HG03439 (cell line): ENCODE results near the gene CD28.
"Not testable (repeated sequence)": the region's sequence is repeated elsewhere in the genome, so short reads cannot be mapped to it uniquely, and the experiment has no call there.

Experiments used
- ATAC-seq: cut with Tn5 transposase; IDR thresholded peaks from one replicate; pipeline ENCODE4 v1.9.1; 2021; ENCODE audit warnings: mild to moderate bottlenecking, moderate library complexity; ENCODE audit not compliant: unreplicated experiment

The CD28 gene

DNA sequence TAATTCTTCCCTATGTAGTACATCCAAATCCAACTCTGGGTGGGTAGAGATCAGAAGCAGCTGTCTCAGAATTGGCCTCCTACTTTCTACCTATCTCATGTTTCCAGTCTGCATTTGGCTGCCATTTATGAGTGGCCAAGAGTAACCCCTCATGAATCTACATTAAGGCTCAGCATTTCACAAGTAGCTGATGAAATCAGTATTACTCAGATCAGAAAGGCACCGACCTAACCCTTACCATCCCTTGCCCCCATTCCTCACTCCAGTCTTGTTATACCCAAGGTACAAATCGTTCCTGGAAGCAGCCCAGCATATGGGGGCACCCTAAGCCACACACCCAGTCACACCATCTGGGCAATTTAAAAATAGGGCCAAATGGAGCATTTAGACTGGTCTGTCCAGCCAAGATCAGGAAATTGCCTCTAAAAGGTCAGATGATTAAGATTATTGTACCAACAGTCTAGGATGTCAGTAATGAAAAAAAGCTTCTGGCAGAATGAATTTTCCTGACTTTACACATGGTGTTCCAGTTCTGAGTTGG, 37.1 kb downstream of the CD28 start:
- ATAC-seq, result no peak

DNA sequence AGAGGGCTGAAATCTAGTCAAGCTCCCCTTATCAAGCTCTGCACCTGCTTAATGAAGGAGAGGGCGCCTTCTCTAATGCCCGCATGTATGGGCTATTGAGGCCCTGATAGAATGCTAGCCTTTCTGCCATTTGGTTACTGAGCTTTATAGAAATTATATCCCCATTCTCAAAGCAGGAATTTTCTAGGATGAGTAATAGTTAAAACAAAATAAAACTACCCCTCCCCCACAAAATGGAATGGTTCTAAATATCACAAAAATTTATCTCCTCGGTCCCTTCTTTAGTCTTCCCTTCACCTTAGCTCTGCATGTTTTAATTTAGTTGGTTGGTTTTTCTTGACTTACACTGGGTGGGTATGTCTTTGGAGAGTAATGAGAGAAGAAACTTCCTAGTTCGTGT, 37.7 kb downstream of the CD28 start:
- ATAC-seq, result no peak

DNA sequence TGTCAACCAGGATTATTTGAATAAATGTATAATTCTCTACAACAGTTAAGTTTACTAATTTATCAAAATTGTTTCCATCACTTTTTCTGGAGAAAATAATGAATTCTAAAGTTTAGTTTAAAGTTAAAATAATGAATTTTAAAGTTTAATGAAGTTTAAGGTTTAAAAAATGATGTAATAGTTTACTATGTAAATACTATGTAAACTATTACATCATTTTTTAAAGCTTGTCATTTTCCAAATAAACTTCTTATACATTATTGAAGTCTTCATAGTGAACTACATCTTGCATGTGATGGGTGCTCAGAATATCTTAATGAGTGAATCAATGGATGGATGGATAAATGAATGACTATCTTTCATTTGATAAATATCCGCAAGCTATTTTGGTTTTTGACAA, 38.8 kb downstream of the CD28 start:
- ATAC-seq, result no peak

DNA sequence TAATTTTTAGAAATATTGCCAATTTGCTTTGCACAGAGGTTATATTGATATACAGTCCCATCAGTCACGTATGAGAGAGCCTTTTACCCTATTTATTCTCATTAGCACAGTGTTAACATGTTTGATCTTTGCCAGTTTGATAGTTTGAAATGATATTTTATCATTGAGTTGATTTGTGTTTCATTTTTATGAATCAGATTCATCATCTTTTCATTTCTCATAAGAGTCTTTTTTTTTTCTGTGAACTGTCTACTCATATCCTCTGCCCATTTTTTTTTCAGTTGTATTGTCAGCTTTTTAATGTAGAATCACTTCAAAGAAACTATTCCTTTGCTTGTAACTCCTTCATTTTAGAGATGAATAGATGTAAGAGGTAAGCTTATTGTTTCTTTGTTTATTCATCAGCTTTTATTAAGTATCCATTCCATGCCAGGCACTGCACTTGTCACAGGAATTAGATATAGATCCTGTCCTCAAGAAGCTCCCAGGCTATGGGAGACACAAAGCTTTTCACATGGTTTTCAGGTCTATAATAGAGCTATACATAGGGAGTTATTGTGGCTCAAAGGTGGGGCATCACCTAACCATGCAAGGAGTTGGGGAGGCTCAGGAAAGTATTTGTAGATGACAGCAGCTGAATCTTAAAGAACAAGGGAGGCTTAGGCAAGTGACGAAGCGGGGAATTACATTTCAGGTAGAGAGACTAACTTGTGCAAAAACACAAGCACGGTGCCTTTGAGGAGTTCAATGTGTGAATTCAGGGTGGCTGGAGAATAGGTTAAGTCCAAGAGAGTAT, 42.1 kb downstream of the CD28 start:
- ATAC-seq, result no peak

DNA sequence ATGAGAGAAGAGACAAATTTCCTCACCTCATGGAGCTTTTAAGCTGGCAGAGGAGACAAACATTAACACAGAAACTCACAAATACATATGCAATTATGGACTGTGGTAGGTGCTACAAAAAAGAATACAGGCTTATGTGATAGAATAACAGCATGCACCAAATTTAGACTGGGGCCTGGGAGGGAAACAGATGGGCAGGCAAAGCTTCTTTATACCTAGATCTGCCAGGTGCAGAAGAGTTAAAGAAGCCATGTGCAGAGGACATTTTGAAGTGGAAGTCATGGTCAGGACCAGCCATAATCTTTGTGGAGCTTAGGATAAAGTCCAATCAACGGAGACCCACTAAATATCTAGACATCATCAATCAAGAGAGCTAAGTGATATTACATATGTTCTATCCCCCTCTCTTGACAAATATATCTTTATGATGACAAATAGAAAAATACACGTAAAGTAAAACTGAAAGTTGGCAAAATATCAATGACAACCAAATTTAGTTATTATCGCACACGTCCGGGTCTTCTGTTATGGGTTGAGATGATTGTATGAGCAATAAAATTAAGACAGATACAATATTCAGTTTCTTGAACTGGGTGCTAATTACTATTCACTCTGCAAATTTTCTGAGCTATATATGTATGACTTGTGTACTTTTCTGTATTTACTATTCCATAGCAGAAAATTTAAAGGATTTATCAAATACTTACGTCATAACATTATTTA, 44.1 kb downstream of the CD28 start:
- no peak for ATAC-seq

DNA sequence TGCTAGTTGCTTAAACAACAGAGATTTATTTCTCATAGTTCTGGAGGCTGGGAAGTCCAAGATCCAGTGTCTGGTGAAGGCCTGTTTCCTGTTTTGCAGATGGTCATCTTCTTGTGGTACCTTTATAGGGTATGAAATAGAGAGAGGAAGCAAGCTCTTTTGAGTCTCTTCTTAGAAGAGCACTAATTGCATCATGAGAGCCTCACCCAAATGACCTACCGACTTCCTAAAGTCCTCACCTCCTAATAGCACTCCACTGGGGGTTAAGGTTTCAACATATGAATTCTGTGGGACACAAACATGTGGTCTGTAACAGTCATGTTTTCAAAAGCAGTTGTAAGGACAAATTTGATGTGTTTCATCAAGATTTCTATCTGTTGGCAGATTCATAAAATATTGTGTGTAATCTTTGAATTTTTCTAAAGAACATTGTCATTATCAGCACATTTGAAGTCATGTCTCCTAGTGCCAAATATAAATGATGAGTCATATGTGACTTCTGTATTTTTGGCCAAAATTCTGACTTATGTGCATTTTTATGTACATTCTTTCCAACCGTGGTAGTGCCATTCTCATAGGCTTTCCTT, 45.3 kb downstream of the CD28 start:
- ATAC-seq, result no peak

DNA sequence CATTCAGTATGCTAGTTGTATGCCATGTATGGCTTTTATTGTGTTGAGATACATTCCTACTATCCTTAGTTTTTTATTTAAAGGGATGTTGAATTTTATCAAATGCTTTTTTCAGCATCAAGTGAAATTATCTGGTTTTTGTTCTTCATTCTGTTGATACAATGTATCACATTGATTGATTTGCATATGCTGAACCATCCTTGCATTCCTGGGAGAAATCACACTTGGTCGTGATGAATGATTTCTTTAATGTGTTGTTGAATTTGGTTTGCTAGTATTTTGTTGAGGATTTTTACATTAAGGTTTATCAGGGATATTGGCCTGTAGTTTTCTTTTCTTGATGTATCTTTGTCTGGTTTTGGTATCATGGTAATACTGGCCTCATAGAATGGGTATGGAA, 49.7 kb downstream of the CD28 start:
- no peak for ATAC-seq

DNA sequence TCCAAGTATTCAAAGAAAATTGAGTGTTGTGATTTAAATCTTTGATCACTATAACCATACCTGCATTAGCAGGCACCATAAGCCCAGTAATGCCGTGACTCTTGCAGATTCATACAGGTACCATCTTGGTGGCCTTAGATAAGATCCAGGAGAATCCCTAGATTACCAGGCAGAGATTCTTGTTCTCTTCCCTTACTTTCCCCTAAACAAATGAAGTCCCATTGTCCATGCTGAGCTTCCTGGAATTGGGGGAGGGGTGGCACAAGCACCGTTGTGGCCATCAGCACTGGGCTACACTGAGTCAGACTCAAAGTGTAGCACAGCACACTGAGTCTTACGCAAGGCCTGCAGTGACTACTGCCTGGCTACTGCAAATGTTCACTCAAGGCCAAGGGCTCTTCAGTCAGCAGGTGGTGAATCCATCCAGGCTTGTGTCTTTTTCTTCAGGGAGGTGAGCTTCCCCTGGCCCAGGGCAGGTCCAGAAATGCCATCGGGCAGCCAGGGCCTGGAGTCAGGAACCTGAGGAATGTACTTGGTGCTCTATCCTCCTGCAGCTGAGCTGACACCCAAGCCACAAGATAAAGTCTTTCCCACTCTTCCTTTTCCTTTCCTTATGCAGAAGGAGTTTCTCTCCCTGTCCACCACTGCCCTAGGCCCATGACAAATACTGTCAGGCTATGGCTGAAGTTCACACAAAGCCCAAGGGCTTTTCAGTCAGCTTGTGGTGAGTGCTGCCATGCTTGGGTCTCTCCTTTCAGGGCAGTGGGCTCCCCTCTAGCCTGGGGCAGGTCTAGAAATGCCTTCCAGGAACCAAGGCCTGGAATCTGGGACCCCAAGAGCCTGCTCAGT, 52.6 kb downstream of the CD28 start:
- no peak for ATAC-seq

DNA sequence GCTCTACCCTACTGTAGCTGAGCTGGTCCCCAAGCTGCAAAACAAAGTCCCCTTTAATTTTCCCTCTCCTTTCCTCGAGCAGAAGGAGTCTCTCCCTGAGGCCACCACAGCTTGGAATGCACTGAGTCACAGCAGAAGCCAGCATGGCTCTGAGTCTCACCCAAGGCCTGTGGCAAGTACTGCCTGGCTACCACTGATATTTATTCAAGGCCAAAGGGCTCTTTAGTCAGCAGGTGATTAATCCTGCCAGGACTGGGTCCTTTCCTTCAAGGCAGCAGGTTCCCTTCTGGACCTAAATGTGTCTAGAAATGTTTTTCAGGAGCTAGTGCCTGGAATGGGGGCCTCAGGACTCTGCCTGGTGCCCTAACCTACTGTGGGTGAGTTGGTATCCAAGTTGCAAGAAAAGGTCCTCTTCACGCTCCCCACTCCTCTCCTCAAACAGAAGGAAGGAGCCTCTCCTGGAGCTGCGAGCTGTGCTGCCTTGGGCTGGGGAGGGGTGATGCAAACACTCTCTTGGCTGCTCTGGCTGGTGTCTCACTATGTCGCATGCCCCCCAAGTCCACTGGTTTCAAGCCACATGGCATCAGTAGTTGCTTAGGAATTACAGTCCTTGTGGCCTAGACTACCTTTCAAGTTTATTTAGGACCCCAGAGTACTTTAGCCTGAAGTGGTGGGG, 53.4 kb downstream of the CD28 start:
- no peak for ATAC-seq

DNA sequence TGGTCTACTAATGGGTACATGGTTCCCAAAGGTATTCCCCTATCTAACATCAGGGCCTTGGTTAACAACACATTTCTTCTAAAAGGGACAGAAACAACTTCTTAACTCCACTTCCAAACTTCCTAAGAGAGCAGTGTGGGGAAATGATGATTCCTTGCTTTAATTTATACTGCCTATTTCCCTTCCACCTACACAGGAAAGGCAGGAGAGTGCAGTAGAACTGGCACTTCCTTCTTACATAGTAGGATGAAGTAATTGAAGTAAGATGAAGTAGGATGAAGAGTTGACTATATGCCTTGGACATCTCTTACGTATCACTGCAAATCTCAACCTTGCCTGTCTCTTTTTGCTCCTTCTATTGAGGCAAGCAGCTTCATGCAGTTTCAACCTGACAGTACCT, 54.7 kb downstream of the CD28 start:
- no peak for ATAC-seq

DNA sequence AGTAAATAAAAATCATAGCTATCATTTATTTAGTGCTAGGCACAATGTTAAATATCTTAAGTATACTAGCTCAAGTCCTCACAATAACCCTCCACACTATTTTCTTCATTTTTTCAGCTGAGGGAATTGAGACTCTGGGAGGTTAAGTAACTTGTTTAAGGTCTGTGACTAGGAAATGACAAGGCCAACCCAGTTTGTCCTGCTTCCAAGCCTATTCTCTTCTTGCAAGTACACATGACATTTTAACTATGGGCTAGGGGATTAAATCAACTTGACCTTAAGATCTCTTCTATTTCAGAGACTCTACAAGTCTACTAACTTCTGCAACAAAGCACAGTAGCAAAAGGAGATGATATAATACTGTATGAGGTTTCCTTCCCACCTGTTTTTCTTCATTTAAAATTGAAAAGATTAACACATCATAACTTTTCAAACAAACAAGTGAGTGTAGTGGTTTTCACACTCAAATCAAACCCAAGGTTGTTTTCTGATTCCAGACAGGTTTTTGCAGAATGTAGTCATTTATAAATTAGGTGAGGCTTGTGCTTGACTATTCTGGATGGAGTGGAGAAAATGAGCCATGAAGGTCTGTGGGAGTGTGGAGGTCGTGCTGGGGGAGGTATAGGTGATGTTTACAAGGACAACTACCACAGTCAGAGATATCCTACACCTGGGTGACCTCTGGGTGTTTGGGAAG, 57.0 kb downstream of the CD28 start:
- ATAC-seq, result no peak

DNA sequence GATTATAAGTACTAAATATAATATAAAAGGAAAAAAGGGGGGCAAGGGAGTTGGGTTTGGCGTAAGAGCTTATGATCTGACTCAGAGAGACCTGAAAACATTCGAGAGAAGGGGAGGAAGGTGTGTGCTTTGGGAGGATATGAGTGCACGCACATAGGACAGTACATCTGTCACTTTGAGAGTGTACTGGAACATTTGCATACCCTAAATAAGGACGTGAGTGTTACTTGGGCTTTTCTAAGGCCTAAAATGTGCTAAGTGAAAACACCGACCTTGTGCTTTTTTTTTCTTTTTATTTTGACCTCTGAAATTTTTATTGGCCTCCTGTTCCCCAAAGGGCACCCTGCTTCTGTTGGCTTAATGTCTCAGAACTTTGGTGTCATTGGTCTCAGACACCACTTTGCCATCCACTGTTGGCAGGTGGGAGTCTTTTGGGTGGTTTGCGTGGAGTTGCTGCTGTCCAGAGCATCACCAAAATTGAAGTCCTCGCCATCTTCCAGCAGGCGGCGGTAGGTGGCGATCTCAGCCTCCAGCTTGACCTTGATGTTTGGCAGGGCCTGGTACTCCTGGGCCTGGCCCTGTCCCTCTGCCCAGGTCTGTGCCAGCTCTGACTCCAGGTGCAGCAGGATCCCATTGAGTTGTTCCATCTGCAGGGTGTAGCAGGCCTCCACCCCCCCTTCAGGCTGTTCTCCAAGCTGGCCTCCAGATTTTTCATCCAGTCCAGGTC, 57.7 kb downstream of the CD28 start:
- ATAC-seq, result peak; percentile 61

DNA sequence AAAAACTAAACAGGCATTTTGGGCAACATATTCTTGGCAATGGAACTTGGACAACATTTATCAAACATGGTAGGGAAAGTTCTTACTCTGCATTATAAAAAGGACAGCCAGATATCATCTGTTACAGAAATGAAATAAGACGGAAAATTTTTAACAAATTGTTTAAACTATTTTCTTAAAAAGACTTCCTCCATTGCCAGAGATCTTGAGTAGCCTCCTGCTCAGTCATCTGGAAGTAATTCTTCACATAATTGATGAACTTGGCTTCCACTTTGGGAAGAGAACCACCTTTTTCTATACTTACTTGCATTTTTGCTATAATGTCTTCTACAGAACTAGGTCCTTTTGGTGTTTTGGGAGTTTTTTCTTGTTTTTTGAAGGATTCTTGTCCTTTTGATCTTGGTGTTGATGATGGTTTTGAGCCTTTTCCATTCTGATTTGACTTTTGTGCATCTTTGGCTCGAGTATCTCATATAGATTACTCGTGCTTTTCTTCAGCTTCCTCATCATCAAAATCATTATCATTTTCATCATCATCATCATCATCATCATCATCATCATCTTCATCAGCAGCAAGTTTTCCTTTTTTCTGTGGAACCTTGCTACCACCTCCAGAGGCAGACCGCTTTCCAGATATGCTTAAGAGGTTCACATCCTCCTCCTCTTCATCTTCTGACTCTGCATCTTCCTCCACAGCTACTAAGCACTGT, 66.2 kb downstream of the CD28 start:
- ATAC-seq, result no peak

DNA sequence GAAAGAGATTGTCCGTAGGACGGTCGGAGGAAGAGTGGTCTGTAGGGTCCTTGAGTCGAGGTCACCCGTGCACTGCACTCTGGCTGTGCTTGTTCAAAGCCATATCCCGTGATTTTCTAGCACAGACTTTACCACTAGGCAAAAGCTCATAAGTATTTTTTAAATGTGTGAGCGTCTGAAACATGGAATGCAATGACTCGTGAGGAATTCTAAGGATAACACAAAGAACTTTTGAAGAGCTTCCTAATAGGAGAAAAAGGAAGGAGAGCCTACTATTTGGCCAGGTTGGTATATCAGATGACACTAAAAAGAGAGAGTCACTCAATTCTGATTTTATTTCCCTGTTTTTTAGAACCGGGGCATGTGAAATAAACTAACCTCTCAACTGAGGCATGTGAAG, 68.3 kb downstream of the CD28 start:
- ATAC-seq, result no peak

DNA sequence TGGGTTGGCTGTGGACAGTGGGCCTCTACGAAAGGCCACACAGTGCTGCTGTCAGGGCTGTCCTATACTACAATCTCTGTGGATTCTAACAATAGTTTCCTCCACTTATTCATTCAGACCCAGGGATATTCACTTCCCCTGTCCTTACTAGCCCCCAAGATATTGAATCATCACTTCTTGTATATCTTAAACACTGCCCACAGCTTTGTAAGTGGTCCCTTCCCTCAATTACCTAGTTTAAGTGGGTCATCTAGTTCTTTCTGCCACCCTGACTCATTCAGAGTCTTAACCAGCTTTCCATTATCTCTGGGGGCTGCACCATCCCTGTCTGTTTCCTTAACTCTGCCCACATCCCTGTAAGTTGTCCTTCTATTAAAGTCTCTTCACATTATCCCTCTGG, 69.2 kb downstream of the CD28 start:
- no peak for ATAC-seq

DNA sequence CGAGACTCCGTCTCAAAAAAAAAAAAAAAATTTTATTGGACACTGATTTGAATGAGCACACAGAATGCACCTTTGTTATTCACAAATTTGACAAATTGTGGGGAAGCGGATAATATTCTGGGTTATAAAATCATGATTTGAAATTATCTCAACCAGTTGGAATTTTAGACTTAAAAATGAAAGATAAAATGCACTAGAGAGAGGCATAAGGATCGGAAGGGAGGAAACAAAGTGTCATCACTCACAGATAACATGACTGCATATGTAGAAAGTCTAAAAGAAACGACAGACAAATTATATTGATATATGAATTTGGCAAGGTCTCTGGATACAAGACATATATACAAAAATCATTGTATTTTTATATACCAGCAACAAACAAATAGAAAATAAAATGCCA, 70.6 kb downstream of the CD28 start:
- ATAC-seq, result no peak

DNA sequence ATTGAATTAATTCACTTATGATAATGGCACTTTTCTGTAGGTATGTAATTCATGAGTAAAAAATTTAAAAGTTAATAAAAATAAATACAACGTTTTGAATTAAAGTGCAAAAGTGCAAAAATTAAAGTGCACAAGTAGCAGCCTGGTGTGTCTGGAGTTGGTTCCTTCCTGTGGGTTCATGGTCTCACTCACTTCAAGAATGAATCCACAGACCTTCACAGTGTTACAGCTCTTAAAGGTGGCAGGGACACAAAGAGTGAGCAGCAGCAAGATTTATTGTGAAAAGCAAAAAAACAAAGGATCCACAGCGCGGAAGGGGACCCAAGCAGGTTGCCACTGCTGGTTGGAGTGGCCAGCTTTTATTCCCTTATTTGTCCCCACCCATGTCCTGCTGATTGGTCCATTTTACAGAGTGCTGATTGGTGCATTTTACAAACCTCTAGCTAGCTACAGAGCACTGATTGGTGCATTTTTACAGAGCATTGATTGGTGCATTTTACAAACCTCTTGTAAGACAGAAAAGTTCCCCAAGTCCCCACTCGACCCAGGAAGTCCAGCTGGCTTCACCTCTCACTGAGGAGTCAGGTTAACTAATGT, 73.1 kb downstream of the CD28 start:
- ATAC-seq, result not testable (repeated sequence)

DNA sequence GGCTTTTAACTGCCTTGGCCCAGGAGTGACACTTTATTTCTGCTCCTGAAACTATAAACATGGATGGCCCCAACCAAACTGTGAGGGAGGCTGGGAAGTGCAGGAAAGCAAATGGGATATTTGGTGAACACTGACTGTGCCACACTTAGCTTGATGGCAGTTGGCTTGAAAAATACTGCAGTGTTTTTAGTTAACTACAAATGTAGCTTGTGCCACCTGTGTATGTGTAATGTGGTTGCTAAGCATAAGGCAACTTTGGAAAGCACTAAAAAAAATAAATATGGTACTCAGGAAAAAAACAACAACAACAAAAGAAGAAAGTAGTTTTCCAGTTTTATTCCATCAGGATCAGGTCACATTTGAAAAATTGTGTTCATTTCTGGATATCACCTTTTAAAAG, 73.8 kb downstream of the CD28 start:
- ATAC-seq, result no peak
